Measurements from ENCODE around the gene SYCP3.

DNA sequence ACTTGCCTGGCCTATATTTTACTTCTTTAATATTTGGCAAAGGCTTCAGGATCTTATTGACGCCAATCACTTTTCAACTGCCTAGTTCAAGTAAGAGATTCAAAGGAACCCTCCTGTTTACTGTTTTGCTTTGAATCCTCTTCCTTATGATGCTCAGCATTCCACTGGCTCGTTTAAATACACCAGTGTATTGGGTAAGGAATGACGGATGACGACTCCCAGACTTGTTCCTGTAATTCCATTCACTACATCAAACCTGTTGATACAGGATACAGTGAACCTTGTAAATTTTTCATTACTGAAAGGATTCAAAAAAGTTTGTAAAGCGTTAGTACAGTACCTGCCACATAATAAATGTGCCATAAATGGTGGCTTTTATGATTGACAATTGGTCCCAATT is 1.7 kb upstream of the SYCP3 start:
- TF ChIP-seq, protein P1, sequence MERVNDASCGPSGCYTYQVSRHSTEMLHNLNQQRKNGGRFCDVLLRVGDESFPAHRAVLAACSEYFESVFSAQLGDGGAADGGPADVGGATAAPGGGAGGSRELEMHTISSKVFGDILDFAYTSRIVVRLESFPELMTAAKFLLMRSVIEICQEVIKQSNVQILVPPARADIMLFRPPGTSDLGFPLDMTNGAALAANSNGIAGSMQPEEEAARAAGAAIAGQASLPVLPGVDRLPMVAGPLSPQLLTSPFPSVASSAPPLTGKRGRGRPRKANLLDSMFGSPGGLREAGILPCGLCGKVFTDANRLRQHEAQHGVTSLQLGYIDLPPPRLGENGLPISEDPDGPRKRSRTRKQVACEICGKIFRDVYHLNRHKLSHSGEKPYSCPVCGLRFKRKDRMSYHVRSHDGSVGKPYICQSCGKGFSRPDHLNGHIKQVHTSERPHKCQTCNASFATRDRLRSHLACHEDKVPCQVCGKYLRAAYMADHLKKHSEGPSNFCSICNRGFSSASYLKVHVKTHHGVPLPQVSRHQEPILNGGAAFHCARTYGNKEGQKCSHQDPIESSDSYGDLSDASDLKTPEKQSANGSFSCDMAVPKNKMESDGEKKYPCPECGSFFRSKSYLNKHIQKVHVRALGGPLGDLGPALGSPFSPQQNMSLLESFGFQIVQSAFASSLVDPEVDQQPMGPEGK (CRISPR knock-in tag; IDR thresholded peaks at IDR 0.05; ENCODE audit: borderline replicate concordance), result no peak
- TF ChIP-seq, protein P2, sequence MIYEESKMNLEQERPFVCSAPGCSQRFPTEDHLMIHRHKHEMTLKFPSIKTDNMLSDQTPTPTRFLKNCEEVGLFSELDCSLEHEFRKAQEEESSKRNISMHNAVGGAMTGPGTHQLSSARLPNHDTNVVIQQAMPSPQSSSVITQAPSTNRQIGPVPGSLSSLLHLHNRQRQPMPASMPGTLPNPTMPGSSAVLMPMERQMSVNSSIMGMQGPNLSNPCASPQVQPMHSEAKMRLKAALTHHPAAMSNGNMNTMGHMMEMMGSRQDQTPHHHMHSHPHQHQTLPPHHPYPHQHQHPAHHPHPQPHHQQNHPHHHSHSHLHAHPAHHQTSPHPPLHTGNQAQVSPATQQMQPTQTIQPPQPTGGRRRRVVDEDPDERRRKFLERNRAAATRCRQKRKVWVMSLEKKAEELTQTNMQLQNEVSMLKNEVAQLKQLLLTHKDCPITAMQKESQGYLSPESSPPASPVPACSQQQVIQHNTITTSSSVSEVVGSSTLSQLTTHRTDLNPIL (CRISPR knock-in tag; IDR thresholded peaks at IDR 0.05; ENCODE audit: low read depth), result no peak
- TF ChIP-seq ARNTL (CRISPR knock-in tag; IDR thresholded peaks at IDR 0.05; ENCODE audit: borderline replicate concordance, low read depth), result no peak
- TF ChIP-seq, protein P3, sequence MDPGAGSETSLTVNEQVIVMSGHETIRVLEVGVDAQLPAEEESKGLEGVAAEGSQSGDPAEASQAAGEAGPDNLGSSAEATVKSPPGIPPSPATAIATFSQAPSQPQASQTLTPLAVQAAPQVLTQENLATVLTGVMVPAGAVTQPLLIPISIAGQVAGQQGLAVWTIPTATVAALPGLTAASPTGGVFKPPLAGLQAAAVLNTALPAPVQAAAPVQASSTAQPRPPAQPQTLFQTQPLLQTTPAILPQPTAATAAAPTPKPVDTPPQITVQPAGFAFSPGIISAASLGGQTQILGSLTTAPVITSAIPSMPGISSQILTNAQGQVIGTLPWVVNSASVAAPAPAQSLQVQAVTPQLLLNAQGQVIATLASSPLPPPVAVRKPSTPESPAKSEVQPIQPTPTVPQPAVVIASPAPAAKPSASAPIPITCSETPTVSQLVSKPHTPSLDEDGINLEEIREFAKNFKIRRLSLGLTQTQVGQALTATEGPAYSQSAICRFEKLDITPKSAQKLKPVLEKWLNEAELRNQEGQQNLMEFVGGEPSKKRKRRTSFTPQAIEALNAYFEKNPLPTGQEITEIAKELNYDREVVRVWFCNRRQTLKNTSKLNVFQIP (CRISPR knock-in tag; IDR thresholded peaks at IDR 0.05; ENCODE audit: borderline replicate concordance, low read depth), result no peak
- TF ChIP-seq CSDC2 (CRISPR knock-in tag; IDR thresholded peaks at IDR 0.05), result no peak
- TF ChIP-seq ZFP3 (CRISPR knock-in tag; IDR thresholded peaks at IDR 0.05), result no peak
- TF ChIP-seq ZNF565 (CRISPR knock-in tag; conservative IDR thresholded peaks at IDR 0.05; ENCODE audit: low read depth), result no peak
